ENCODE measurements around the gene RPP25L. TPM values are rescaled to one million over a fixed set of nuclear protein-coding genes. Genes with fewer than 3 reads are reported as not detected.
A peak's percentile ranks its signal among the peaks of the same experiment; 100 is the strongest.

Gene RPP25L
- total RNA-seq, 1 experiment from 2014 or later = 30.3 TPM

DNA sequence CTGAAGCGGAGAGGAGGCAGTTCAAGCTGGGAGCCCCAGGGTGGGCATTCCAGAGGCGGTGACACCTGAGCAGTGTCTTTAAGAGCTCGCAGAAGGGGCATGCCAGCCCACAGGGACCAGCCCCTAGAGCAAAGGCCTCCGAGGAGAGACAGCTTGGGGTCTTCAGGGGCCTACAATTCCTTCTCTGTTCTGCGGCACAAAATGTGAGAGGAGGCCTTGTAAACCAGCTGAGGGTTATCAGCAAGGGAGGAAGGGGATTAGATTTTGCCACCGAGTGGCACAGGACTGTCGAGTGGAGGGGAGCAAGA, 26.2 kb upstream of the RPP25L start:
- DNase-seq (ENCODE audit: low read depth) = no peak

DNA sequence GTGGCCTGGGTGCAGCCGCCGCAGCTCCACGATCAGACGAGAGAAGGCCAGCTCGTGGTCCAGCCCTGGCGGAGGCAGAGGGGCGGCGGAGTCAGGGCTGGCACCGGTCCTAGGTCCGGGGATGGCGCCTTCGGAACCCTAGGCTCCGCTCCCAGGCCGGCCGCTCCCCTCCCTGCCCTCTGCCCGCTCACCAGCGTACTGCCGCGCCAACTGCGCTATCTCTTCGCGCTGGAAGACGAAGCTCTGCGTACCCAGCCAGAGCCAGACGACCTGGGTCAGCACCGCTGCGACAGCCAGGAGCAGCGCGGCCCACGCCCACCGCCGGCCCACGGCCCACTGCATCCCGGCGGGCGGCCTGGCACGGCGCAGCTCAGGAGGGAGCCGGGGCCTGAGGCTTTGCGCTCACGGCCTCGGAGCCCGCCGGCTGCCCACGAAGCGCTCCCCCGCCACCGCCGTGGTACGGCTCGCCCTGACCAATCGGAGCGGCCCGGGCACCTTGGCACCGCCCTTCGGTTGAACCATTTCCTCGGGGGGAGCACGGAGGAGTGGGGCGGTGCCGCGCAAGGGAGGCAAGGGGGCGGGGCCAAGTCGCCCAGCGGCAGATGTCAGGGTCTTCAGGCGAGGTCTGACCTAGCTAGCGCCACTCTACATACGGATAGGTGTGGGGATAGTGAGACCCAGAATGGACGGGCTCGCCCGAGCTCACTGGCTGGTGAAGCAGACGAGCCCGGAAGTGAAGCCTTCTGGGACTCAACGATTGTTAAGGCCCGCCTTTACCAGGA, 25.6 kb upstream of the RPP25L start, which contains the start of gene SIGMAR1:
Gene SIGMAR1, minus strand, starts transcription at position 432 of the 782 bp plus-strand sequence. Its CDS starts 90 bp downstream, at position 342.
- DNase-seq (ENCODE audit: low read depth) = peak; percentile 83

DNA sequence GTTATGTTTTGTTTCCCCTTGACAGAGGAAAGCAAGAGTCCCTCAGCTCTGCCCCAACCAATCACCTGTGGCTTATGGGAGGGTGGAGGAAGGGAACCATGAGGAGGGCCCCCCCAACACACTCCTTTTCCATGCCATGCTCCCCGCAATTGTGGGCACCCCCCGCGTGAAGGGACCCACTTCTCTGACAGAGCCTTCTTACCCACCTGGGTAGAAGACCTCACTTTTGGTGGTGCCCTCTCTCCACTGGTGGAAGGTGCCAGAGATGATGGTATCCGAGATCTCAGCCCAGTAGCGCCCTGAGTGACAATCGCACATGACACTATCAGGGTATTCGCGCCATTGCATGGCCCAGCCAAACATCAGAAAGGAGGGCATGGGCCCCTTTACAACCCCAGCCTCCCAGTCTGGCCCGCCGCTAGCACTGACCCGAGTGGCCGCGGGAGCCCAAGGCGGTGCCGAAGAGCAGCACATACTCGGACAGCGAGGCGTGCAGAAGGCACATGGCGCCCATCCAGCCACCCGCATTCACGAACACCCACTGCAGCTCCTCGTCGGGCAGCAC, 25.0 kb upstream of the RPP25L start:
- no peak for DNase-seq (ENCODE audit: low read depth)

DNA sequence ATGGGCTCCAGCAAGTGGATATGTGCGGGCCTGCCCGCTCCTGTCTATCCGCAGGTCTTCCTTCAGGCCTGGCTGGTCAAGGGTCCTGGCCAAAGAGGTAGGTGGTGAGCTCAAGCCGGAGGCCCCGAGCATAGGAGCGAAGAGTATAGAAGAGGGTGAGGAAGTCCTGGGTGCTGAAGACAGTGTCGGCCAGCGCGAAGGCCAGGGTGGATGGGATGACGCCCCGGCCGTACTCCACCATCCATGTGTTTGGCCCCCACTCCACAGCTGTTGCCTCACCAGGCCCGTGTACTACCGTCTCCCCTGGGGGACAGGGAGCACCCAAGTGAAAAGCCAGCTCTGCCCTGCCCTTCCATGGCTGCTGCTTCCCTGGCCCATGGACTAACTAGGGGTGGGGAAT, 23.7 kb upstream of the RPP25L start:
- no peak for DNase-seq (ENCODE audit: low read depth)

DNA sequence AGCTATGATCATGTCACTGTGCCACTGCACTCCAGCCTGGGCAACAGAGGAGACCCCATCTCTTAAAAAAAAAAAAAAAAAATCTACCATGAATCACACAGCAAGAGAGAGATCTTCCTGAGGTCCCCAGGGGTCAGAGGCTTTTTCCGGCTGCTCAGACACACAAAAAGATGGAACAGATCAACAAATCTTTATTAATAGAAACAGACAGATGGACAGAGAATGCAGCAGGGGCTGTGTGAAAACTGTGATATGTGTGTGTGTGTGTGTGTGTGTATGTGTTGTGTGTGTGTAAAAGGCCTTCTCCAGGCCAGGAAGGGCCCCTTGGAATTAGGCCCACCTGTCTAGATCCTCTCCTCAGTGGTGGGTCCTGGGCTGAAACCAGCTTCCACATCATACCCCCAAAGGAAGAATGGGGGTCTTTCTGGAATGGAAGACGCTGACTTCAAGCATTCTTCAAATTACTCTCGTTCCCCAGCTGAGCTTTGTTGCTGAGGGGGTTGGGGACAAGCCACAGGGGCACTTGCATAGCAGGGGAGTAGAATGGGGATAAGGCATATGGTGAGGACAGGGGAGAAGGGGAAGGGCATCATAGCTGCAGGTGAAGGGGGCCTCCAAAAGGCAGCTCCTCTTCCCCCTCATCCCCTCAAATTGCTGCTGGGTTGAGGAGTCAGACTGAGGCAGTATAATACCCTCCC, 22.8 kb upstream of the RPP25L start:
- no peak for DNase-seq (ENCODE audit: low read depth)

DNA sequence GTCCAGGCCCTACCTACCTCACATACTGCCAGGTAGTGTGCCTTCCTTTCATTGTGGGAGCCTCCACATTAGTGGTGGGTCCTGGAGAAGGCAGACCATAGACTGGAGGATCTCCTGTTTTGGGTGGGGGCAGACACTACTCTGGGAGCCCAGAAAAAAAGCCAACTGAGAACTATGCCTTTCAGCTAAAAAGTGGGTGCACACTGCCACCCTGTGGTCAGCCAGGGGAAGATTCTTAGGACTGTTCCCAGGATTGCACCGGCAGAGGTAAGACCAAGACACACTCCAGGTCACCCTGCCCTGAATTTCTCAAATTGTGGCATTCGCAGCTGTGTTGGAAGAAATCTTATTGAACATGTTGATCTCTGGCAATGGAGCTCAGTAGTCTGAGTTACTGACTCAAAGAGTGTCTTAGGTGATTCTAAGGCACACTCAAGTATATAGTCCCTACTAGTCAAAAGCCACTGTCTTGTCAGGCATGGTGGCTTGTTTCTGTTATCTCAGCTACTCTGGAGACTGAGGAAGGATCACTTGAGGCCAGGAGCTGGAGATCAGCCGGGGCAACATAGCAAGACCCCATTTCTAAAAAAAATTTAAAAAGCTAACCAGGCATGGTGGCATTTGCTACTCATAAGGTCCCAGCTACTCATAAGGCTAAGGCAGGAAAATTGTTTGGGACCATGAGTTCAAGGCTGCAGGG, 22.1 kb upstream of the RPP25L start:
- DNase-seq (ENCODE audit: low read depth) = peak; percentile 53

DNA sequence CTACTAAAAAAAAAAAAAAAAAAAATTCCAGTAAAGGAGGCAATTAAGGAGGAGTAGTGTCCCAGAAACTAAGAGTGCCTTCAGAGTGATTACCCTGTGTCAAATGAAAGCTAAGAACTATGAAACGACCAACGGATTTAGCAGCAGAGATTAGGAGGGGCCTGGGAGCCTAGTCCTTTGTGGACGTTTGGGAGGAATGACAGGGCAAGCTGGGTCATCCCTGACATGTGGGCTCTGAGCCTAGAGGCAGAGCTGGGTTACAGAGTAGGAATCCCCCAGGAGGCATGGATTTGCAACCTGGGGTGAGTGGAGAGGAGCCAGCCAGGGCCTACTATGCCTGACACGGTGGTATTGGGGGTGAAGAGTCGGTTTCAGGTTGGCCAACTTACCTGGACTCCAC, 21.3 kb upstream of the RPP25L start:
- DNase-seq (ENCODE audit: low read depth) = no peak

DNA sequence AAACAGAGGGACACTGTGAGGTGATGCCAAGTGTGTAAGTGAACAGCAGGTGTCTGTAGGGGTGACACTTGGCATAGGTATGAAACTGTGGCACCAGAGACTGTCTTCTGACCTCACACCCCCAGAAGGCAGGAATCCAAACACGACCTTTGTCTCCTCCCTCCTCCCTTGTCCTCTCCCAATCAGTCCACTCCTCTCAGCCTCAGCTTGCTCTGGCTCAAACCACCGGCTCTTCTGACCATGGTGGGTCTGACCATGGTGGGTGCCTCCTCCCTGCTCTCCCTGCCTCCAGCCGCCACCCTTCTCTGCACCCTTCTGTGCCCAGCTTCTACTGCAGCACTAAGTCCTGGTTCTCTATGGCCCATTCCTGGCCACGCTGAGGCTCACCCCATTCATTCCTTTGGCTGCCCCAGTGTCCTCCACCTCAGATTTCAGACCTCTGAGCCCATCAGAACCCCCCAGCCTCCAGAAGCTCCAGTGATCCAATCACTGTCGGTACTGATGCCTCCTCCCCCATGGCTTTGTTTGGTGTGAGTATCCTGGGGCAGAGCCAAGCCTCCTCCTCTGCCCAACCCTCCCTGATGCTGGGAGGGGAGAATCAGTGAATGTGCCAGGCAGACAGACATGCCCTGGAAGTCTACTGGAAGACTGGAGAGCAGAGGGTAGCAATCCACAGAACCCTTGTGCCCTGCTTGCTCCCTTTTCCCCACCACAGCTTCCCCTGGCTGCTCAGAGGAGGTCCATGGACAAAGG, 18.7 kb upstream of the RPP25L start:
- no peak for DNase-seq (ENCODE audit: low read depth)

DNA sequence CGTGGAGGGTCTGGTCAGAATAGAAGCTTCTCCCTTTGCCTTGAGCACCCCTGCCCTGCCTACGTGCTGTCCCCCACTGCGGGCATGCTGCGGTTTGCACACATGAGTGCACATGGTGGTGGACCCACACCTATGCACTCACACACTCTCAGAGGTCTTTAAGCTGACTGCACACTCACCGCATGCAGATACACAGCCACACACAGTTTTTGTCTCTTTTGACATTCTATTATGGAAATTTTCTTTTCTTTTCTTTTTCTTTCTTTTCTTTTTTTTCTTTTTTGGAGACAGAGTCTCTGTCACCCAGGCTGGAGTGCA, 17.6 kb upstream of the RPP25L start:
- no peak for DNase-seq (ENCODE audit: low read depth)

DNA sequence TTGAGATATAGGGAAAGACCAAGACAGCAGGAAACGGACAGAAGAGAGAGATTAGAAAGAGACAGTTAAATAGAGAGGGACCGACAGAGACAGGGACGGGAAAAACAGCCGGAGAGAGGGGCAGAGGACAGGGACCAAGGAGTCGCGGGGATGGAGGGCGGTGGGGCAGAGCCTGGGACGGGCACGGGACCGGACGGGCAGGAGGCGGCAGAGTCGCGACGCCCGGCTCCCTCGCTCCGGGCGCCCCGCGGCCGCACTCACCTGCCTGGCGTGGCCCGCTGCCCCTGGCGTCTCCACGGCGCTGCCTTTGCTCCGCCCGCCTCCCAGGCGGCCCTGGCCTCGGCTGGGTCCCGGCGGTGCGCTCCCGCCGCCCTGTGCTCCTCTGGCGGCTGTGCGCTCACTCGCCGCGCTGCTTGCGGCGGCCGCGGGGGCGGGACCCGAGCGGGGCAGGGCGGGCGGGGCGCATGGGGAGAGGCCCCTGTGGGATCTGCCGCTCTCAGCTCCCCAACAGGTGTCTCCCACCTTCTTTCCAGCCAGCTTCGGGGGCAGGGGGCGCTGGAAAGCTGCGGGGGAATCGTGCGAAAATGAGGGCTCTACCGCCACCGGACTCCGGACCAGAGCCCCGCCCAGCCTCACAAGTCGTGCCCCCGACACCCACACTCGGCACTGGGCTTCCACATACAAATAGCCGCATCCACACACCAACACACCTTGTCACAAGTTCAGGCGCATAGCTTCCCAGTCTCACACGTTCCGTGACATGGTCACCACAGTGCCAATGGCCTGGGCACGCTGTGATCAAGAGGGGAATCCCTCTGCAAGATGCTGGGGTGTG, 17.0 kb upstream of the RPP25L start, which contains the start of gene ARID3C:
Gene ARID3C, minus strand, starts transcription at position 411 of the 835 bp plus-strand sequence. CDS start 1,052 bp downstream, outside the sequence.
- DNase-seq (ENCODE audit: low read depth) = no peak

DNA sequence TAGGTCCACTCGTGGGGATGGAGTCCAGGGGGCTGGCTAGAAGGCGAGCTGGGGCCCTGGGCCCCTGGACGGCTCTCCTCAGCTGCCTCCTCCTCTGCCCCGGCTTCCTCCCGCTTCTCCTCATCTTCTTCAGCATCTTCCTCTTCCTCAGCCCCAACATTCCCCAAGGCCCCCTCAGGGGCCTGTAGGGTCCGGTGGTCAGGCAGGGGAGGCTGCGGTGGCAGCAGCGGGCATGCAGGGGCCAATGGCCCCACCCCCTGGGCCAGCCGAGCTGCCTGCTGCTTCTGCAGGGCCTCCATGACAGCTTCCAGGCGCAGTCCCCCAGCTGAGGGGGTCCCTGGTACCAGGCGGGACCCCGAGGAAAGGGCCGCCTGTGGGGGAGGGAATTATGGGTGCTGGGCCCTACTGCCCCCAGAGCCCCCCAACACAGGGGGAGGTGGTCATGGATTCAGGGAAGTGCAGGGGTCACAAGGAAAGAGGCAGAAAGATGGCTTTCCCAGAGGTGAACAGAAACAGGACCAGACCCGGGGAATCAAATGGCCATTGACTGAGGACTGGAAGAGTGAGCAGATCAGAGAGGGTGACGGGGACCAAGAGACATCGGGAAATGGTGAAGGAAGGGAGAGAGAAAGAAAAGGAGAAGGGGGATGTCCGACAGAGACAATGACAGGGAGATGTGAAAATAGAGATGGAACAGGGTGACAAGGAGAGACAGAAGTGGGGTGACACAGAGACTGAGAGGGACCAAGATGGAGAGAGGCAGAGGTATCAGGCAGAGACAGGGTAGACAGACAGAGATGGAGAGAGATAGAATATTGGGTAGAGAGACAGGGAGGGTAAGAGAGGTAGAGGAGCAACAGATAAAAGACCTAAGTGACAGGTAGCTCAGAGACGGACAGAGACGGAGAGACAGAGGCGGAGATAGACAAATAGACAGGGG, 16.1 kb upstream of the RPP25L start:
- no peak for DNase-seq (ENCODE audit: low read depth)

DNA sequence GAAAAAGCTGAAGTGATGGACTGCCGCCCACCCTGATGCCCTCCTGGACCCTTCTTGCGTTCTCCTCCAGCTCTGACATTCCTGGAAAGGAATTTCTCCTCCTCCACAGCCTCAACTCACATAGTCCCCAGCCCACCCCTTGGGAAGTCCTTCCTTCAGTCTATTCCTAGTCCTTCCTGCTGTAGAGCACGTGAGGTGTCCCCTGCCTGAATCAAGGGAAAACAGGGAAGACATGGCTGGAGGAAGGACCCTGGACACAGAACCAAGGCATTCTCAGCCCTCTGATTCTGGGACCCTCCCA, 13.2 kb upstream of the RPP25L start:
- DNase-seq (ENCODE audit: low read depth) = no peak

DNA sequence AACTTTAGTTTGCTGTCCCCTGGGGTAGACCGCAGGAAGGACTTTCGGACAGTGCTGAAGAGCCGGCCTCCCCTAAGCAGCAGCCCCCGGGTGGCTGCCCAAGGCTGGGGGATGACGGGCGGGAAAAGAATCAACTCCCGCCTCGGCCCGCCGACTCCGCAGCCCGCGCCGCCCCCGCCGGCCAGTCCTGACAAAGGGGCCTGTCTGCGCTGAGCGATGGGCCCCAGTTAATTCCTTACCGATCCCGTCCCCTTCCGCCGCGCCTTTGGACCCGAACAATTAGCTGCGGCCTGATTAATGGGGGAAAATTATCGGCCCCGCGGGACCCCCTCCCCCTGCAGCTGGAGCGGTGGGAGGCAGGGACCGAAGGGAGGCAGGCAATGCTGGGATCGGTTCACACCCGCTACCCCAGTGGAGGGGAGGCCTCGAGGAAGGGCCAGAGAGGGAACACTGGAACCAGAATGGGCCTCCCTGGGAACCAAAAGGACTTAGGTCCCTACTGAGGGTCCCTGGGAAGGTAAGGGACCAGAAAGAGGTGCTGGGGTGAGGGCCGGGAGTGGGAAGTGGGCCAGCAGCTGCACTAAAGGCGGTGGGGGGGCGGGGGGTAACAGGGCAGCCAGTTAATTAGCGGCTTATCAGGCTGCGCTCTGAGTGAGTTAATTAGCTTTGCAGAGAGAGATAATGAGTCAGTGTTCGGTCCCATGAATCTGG, 12.7 kb upstream of the RPP25L start:
- DNase-seq (ENCODE audit: low read depth) = no peak

DNA sequence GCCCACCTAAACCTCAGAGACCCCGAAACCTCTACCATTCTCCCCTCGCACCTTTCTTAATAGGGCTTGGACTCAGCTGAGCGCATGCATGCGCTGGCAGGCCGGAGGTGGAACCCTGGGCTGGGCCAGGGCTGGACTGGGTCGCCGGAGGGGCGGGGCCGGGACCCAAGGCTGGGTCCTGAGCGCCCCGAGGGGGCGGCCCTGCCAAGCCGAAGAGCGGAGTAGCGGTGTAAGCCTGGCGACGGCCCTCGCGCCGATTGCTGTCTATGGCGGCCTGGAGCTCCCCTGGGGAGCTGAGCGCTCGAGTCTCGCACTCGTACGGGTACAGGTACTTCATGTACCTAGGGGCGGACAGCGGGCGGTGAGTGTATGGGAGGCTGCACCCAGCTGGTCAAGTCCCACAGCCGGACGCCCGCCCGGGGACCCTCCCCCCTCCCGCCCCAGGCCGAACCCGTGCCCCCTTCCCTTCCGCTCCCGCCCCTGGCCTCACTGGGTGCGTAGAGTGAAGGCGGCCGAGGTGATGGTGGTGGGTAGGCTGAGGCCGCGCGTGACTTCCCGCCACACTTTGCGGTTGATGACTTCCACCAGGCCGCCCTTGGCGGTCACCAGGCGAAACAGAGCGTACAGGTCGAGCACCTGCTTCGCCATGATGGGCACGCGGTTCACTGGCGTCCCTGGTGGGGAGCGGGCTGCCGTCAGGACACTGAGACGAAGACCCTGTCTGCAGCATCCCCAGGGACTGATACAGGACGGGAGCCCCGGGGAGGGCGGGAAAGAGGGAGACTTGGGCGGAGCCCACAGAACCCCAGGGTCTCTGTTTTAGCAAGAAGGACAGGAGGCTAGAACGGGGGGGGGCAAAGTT, 11.7 kb upstream of the RPP25L start:
- DNase-seq (ENCODE audit: low read depth) = no peak

DNA sequence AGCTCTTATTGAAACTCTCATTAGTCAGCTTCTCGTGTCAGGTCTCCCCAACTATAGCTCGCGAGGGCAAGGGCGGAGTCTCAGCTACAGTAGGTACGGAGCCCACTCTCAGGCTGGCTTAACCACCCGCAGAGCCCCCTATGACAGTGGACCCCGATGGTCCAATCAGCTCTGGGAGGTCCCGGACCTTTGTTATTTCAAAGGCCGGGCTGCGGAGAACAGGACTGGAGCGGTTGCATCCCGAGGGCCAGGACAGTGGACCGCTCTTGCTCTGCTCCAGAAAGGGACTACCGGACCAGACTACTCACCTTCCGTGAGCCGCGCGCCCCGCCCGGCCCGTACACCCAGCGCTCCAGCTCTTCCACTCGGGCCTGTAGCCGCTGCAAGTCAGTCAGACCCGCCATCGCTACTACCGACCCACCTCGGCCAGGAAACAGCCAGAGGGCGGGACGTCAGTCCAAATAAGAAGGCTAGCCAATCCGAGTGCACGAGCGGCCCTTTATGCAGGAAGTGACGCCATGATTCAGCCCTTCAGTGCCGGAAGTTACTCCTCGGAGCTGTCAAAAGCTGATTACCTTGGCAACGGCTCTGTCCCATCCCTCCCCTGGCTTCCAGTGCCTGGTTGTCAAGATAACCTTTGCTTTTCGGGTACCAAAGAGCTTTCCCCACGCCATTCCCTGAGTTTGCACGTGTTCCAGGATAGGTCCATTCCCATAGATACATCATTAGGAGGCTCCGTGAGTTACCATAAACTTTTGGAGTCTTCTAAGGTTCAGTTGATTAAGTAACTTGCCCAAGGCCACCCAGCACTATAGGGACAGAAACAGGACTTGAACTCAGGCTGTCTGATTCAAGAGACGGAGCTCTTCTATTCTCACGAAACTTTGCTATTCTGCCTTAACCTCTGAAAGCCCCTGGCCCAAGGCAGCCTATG, 8.4 kb upstream of the RPP25L start, which contains the start of gene DCTN3:
Gene DCTN3, minus strand, starts transcription at position 435 of the 934 bp plus-strand sequence. Its CDS starts 31 bp downstream, at position 404.
- DNase-seq (ENCODE audit: low read depth) = peak; percentile 90

DNA sequence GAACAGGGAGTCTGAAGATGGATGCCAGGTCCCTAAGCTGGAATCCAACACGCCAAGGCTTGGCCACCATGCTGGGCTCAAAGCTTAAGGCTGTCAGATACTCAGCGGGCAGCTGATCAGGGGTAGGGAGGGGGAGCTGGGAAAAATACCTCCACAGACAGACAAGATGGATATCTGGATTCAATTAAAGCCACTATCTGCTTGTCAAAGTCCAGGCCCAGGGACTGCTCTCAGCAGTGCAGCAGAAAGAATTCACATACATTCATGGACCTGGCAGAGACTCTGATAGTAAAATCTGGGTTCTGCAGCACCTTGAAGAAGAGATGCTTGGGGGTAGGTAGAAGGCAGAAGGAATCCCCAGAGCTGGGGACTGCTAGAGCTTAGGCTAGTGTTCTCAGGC, 3.2 kb upstream of the RPP25L start:
- DNase-seq (ENCODE audit: low read depth) = no peak
